Measurements from ENCODE around the gene PLIN5. TPM values are rescaled to one million over a fixed set of nuclear protein-coding genes. Genes with fewer than 3 reads are reported as not detected.
A peak's percentile ranks its signal among the peaks of the same experiment; 100 is the strongest.

The PLIN5 gene
- total RNA-seq, 2 experiments from 2014 or later: 0.27 TPM; not detected in 1

- Mint-ChIP-seq H3K4me1 (ENCODE audit: low read depth) (no peaks in the 10 kb centered on the region), H3K27ac (no peak overlapping the region), H3K27me3 (no peaks in the 10 kb centered on the region), H3K9me3 (no peaks in the 10 kb centered on the region), H3K36me3 (ENCODE audit: low read depth) (no peaks in the 10 kb centered on the region), H3K4me3 (no peak overlapping the region)
- intact Hi-C loops (cut with micrococcal nuclease): no loop called here
- ATAC-seq: peak; percentile 55
- TF ChIP-seq CTCF (IDR thresholded peaks at IDR 0.05): no peak
- ChIA-PET CTCF (no interaction called here), POLR2A (no interaction called here)
- DNase-seq: no peak
Observed at GRCh38 chr19:4495471-4495870, 39.6 kb downstream of the PLIN5 start.

GRCh38 chr19:4494691-4495064 is 40.3 kb downstream of the PLIN5 start:
- H3K9me3 Mint-ChIP-seq: no peaks in the 10 kb centered on the region
- ATAC-seq (no peak), DNase-seq (no peak)
- no peak overlapping the region for H3K27ac Mint-ChIP-seq
- intact Hi-C loops (cut with micrococcal nuclease): no loop called here
- no peaks in the 10 kb centered on the region for H3K27me3 Mint-ChIP-seq
- no peak overlapping the region for H3K4me3 Mint-ChIP-seq
- TF ChIP-seq CTCF (IDR thresholded peaks at IDR 0.05): no peak
- CTCF ChIA-PET: no interaction called here
- H3K4me1 Mint-ChIP-seq (ENCODE audit: low read depth): no peaks in the 10 kb centered on the region
- peaks cover 4% of the 10 kb centered on the region for H3K36me3 Mint-ChIP-seq (ENCODE audit: low read depth)
- POLR2A ChIA-PET: no interaction called here

- Mint-ChIP-seq H3K27ac (no peak overlapping the region), H3K4me3 (no peak overlapping the region), H3K36me3 (ENCODE audit: low read depth) (peaks cover 4% of the 10 kb centered on the region), H3K4me1 (ENCODE audit: low read depth) (no peaks in the 10 kb centered on the region), H3K27me3 (no peaks in the 10 kb centered on the region), H3K9me3 (no peaks in the 10 kb centered on the region)
- DNase-seq (no peak), ATAC-seq (no peak)
- ChIA-PET CTCF (no interaction called here), POLR2A (no interaction called here)
- no peak for TF ChIP-seq CTCF (IDR thresholded peaks at IDR 0.05)
- intact Hi-C loops (cut with micrococcal nuclease): no loop called here
Observed at GRCh38 chr19:4493929-4494690, 40.9 kb downstream of the PLIN5 start.

- Mint-ChIP-seq H3K27me3 (no peaks in the 10 kb centered on the region), H3K4me1 (ENCODE audit: low read depth) (no peaks in the 10 kb centered on the region), H3K27ac (no peak overlapping the region), H3K36me3 (ENCODE audit: low read depth) (peaks cover 4% of the 10 kb centered on the region), H3K4me3 (no peak overlapping the region), H3K9me3 (no peaks in the 10 kb centered on the region)
- no peak for ATAC-seq
- intact Hi-C loops (cut with micrococcal nuclease): no loop called here
- no peak for TF ChIP-seq CTCF (IDR thresholded peaks at IDR 0.05)
- CTCF ChIA-PET: no interaction called here
- POLR2A ChIA-PET: no interaction called here
- DNase-seq: no peak
Observed at GRCh38 chr19:4493104-4493928, 41.7 kb downstream of the PLIN5 start.
